Skin epidermis (tissue), 12 donors: ENCODE measurements around the gene RPL15.
"Not testable (repeated sequence)": the region's sequence is repeated elsewhere in the genome, so short reads cannot be mapped to it uniquely, and the experiment has no call there.

Source experiments
- H3K27ac ChIP-seq, 21 experiments: fragments of 200-600 bp; sonication (generic) in 11 of 21; one replicate each; pipeline ENCODE4 v1.5.0; 2020; ENCODE audit warnings: mild to moderate bottlenecking in 3 of 21, inconsistent platforms in 2 of 21, moderate library complexity in 2 of 21
- H3K4me3 ChIP-seq, 7 experiments: fragments of 200-600 bp; sonication (generic) in 2 of 7; one replicate each; pipeline ENCODE4 v1.5.0; 2020; ENCODE audit warnings: inconsistent platforms in 2 of 7, mild to moderate bottlenecking in 2 of 7, moderate library complexity in 1 of 7

The RPL15 gene

GRCh38 chr3:23888617-23889228 lies 28.2 kb upstream of the RPL15 start:
- Histone ChIP-seq H3K4me3 (no peak overlapping the region), H3K27ac (no peak overlapping the region)

GRCh38 chr3:23889386-23889785 lies 27.5 kb upstream of the RPL15 start:
- H3K27ac ChIP-seq = no peak overlapping the region
- no peak overlapping the region for H3K4me3 ChIP-seq

GRCh38 chr3:23889950-23890349 lies 27.0 kb upstream of the RPL15 start:
- Histone ChIP-seq H3K27ac (peak overlapping the region in 1 of 21 experiments; percentile 37), H3K4me3 (no peak overlapping the region)

GRCh38 chr3:23894254-23895061 lies 22.5 kb upstream of the RPL15 start:
- Histone ChIP-seq H3K4me3 (no peak overlapping the region), H3K27ac (no peak overlapping the region)

- Histone ChIP-seq H3K4me3 (no peak overlapping the region), H3K27ac (no peak overlapping the region)
Observed at GRCh38 chr3:23895181-23895580, 21.8 kb upstream of the RPL15 start.

GRCh38 chr3:23900744-23901143 lies 16.2 kb upstream of the RPL15 start:
- H3K4me3 ChIP-seq = no peak overlapping the region

GRCh38 chr3:23904545-23904944 lies 12.4 kb upstream of the RPL15 start:
- no peak overlapping the region for H3K4me3 ChIP-seq
- no peak overlapping the region for H3K27ac ChIP-seq

More at GRCh38 chr3:23900744-23901143, 16.2 kb upstream of the RPL15 start:
- no peak overlapping the region for H3K27ac ChIP-seq

GRCh38 chr3:23909341-23909740 lies 7.6 kb upstream of the RPL15 start:
- Histone ChIP-seq H3K4me3 (no peak overlapping the region), H3K27ac (no peak overlapping the region)

GRCh38 chr3:23911397-23911796 lies 5.5 kb upstream of the RPL15 start:
- Histone ChIP-seq H3K4me3 (no peak overlapping the region), H3K27ac (no peak overlapping the region)

- not testable (repeated sequence) for H3K4me3 ChIP-seq
Observed at GRCh38 chr3:23912335-23912734, 4.6 kb upstream of the RPL15 start.

GRCh38 chr3:23913182-23913581 lies 3.8 kb upstream of the RPL15 start:
- Histone ChIP-seq H3K27ac (no peak overlapping the region), H3K4me3 (no peak overlapping the region)

More at GRCh38 chr3:23912335-23912734, 4.6 kb upstream of the RPL15 start:
- not testable (repeated sequence) for H3K27ac ChIP-seq

GRCh38 chr3:23913873-23914743 lies 2.8 kb upstream of the RPL15 start:
- H3K27ac ChIP-seq = no peak overlapping the region
- H3K4me3 ChIP-seq = no peak overlapping the region

- Histone ChIP-seq H3K27ac (peak overlapping the region in 3 of 21 experiments; percentile 84 to 87 (median 85)), H3K4me3 (peak overlapping the region in 5 of 7 experiments; percentile 64 to 92 (median 88))
Observed at GRCh38 chr3:23915537-23916108, 1.3 kb upstream of the RPL15 start.

- peak overlapping the region in 20 of 21 experiments; percentile 29 to 97 (median 90) for H3K27ac ChIP-seq
- H3K4me3 ChIP-seq = peak overlapping the region; percentile 64 to 98 (median 90)
Observed at GRCh38 chr3:23916152-23916885, 613 bp upstream of the RPL15 start.

GRCh38 chr3:23917679-23918303 lies 859 bp downstream of the RPL15 start:
- peak overlapping the region; percentile 64 to 98 (median 90) for H3K4me3 ChIP-seq
- peak overlapping the region; percentile 80 to 97 (median 94) for H3K27ac ChIP-seq

- Histone ChIP-seq H3K4me3 (peak overlapping the region; percentile 64 to 98 (median 90)), H3K27ac (peak overlapping the region in 10 of 21 experiments; percentile 87 to 97 (median 94))
Observed at GRCh38 chr3:23918331-23918730, 1.4 kb downstream of the RPL15 start.

GRCh38 chr3:23919628-23920027 lies 2.7 kb downstream of the RPL15 start:
- no peak overlapping the region for H3K4me3 ChIP-seq

GRCh38 chr3:23920151-23920655 lies 3.3 kb downstream of the RPL15 start:
- H3K27ac ChIP-seq = no peak overlapping the region
- no peak overlapping the region for H3K4me3 ChIP-seq

More at GRCh38 chr3:23919628-23920027, 2.7 kb downstream of the RPL15 start:
- no peak overlapping the region for H3K27ac ChIP-seq
